IPS DF 6.9 (cell line): ENCODE results near the gene HAP1.

Experiments
- DNase-seq: peaks from one replicate; pipeline ENCODE4 v3.0.0-alpha.2; 2013; ENCODE audit warnings: low read depth, low spot score
- H3K27ac ChIP-seq: one replicate; pipeline ENCODE4 v1.5.1; 2013; ENCODE audit warnings: low read length, control low read depth
- H3K27me3 ChIP-seq: 2 replicates; pipeline ENCODE4 v1.6.1; 2013; ENCODE audit warnings: mild to moderate bottlenecking, low read length; ENCODE audit not compliant: control insufficient read depth, insufficient read depth
- H3K36me3 ChIP-seq: 2 replicates; pipeline ENCODE4 v1.6.1; 2013; ENCODE audit warnings: low read length; ENCODE audit not compliant: control insufficient read depth, insufficient read depth
- H3K4me1 ChIP-seq: 2 replicates; pipeline ENCODE4 v1.6.1; 2013; ENCODE audit warnings: low read length; ENCODE audit not compliant: control insufficient read depth, insufficient read depth
- H3K4me3 ChIP-seq: 2 replicates; pipeline ENCODE4 v1.5.1; 2013; ENCODE audit warnings: mild to moderate bottlenecking, low read length
- H3K9me3 ChIP-seq: 2 replicates; pipeline ENCODE4 v1.6.1; 2013; ENCODE audit warnings: low read length, inconsistent platforms; ENCODE audit not compliant: control insufficient read depth, insufficient read depth
- WGBS: extraction: QIAGEN DNeasy Blood & Tissue Kit; methylation state at CpG from one replicate; pipeline ENCODE4 v1.1.7; 2013; ENCODE audit warnings: mixed read lengths, missing lambda C conversion rate; ENCODE audit not compliant: insufficient read length, insufficient coverage; 5-methylcytosine and 5-hydroxymethylcytosine counted together

Gene HAP1

DNA sequence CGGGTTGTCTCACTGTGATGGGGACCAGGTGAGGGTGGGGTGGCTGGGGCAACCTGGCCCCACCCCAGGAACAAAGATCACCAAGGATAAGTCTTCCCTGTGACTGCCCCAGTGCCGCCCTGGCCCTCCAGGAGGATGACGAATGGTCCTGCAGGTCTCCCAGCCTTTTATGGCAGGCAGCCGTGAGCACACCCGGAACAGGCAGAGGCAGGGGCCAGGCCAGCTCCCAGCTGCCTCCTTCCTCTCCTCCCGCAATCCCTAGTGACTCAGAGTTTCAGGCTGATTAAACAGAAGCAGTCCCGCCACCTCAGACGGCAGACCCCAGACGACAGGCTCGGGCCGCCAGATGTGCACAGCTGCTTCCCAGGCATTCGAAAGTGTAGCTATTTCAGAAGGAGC, 38.7 kb upstream of the HAP1 start:
- Histone ChIP-seq H3K27ac (no peak overlapping the region), H3K4me3 (no peak overlapping the region), H3K4me1 (peaks cover 24% of the 10 kb centered on the region), H3K9me3 (no peaks in the 10 kb centered on the region), H3K27me3 (no peaks in the 10 kb centered on the region), H3K36me3 (peaks cover 18% of the 10 kb centered on the region)
- no CpG with 5 or more reads among the region's 12 CpGs for WGBS
- DNase-seq: no peak

DNA sequence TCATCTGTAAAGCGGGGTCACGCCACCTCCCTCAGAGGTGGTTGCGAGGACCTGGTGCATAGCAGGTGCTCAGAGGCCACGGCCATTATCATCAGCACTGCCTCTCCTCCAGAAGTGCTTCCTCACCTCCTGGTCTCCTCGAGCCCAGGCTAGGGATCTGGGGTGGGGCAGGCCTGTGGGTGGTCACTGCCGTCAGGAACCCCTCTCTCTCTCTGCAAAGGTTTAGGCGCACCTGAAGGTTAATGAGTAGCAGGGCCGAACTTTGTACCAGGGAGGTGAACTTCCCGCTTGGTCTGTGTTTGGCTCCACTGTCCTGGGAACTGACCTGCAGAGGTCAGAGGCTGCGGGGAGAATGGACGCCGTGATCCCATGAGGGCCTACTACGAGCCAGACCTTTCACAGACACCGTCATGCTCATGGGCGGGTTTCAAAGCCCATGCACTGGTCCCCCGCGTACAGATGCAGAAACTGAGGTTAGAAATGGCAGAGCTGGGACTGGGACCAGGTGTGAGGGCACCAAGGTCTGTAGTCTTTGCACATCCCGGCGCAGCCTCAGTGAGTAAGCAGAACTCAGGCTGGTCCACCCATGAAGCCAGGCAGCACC, 38.2 kb upstream of the HAP1 start:
- DNase-seq: no peak
- Histone ChIP-seq H3K36me3 (peaks cover 20% of the 10 kb centered on the region), H3K9me3 (no peaks in the 10 kb centered on the region), H3K4me3 (no peak overlapping the region), H3K27me3 (no peaks in the 10 kb centered on the region), H3K27ac (no peak overlapping the region), H3K4me1 (peaks cover 24% of the 10 kb centered on the region)
- WGBS: no CpG with 5 or more reads among the region's 19 CpGs

DNA sequence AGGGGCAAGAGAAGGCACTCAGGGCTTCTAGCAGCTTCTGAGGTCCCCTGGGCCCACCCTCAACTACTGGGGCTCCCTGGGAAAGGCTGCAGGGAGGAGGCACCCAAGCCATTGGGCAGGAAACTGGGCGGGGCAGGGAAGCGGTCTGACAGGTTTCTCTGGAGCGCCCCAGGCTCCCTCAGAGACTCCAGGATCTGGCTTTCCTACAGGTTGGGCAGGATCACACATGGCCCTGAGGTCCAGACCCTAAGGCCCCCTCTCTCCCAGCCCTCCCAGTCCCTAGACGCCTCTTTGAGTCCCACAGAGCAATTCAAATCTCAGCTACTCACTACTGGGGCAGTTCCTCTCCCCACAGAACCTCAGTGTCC, 37.8 kb upstream of the HAP1 start:
- H3K4me3 ChIP-seq: no peak overlapping the region
- no peak for DNase-seq
- H3K4me1 ChIP-seq: peaks cover 22% of the 10 kb centered on the region
- H3K27ac ChIP-seq: no peak overlapping the region
- H3K27me3 ChIP-seq: no peaks in the 10 kb centered on the region
- H3K9me3 ChIP-seq: no peaks in the 10 kb centered on the region
- H3K36me3 ChIP-seq: peaks cover 24% of the 10 kb centered on the region
- no CpG with 5 or more reads among the region's 4 CpGs for WGBS

DNA sequence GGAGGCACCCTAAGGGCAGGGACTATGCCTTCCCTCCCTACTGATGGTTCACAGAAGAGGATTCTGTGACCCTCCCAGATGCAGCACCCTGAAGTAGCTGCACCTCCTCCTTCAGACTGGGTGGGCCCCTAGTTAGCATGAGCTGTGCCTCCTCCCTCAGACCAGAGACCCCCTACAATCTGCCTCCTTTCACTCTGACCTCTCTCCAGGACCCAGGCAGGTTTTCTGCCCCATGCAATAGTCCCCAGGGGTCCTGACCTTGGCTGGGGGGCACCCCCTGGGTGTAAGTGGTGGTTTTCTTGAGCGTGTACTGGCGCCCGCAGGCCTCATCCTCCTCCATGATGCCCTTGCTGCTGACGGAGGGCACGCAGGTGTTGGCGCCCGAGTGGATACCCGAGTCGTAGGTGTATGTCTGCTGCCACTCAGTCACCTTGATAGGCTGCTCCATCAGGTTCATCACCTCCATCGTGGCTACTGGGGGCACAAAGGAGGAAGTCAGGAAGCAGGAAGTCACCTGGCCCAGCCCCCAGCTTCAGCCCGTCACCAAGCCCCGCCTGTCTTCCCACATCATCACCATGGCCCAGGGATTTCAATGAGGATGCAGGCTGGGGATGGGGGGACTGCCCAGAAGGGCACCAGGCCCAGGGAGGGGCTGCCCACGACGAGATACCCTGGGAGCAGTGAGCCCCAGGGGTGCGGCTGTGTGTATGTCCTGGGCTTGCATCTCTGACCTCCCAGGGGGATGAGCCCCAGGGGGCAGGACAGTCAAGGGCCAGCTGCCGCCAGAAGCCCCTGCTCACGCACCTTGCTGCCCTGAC, 37.2 kb upstream of the HAP1 start:
- H3K4me1 ChIP-seq: peaks cover 20% of the 10 kb centered on the region
- WGBS: no CpG with 5 or more reads among the region's 17 CpGs

DNA sequence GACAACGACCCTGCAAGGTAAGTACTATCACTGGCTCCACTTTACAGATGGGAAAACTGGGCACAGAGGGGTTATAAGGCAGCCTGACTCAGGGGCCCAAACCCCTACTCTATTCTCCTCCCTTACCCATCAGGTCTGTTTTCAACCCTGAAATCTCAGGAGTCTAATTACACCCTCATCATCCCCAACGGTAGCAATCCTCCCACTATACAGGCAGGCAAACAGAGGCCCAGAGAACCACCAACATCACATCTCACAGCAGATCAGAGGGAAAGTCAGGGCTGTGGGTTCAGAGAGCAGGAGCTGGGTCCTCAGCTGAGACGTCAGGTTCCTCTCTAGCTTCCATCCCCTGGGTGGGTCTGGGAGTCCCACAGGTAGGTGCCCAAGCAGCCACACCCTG, 35.5 kb upstream of the HAP1 start:
- Histone ChIP-seq H3K4me1 (peaks cover 17% of the 10 kb centered on the region), H3K4me3 (no peak overlapping the region), H3K27ac (no peak overlapping the region), H3K27me3 (no peaks in the 10 kb centered on the region), H3K36me3 (peaks cover 25% of the 10 kb centered on the region), H3K9me3 (no peaks in the 10 kb centered on the region)
- no peak for DNase-seq
- WGBS: no CpG with 5 or more reads among the region's 3 CpGs

More for the DNA sequence above, 37.2 kb upstream of the HAP1 start:
- no peaks in the 10 kb centered on the region for H3K27me3 ChIP-seq
- H3K36me3 ChIP-seq: peaks cover 25% of the 10 kb centered on the region
- DNase-seq: no peak
- no peak overlapping the region for H3K4me3 ChIP-seq
- H3K27ac ChIP-seq: no peak overlapping the region
- no peaks in the 10 kb centered on the region for H3K9me3 ChIP-seq

DNA sequence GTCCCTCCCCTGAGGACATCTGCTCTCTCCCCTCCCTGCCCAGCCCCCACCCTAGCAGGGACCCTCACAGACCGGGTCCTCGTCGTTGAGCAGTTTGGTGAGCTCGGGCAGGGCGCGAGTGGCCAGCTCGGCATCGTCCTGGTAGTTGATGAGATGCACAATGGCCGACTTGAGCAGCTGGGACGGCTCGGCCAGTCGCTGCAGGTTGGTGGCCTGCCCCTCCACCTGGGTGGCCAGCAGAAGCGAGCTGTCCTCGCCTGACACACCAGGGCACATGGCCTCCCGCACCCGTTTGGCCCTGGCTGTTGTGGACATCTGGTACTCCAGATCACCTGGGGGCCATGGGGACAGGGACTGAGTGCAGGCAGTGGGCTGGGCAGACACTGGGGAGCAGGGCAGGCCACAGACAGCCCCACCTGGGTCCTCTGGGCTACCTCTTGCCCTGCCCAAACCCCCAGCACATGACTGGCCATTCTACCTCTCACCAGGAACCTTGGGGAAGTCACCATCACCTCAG, 35.0 kb upstream of the HAP1 start:
- no CpG with 5 or more reads among the region's 16 CpGs for WGBS
- H3K4me3 ChIP-seq: no peak overlapping the region
- no peak for DNase-seq
- peaks cover 15% of the 10 kb centered on the region for H3K4me1 ChIP-seq
- H3K27me3 ChIP-seq: no peaks in the 10 kb centered on the region
- H3K36me3 ChIP-seq: peaks cover 31% of the 10 kb centered on the region
- no peaks in the 10 kb centered on the region for H3K9me3 ChIP-seq
- H3K27ac ChIP-seq: no peak overlapping the region

DNA sequence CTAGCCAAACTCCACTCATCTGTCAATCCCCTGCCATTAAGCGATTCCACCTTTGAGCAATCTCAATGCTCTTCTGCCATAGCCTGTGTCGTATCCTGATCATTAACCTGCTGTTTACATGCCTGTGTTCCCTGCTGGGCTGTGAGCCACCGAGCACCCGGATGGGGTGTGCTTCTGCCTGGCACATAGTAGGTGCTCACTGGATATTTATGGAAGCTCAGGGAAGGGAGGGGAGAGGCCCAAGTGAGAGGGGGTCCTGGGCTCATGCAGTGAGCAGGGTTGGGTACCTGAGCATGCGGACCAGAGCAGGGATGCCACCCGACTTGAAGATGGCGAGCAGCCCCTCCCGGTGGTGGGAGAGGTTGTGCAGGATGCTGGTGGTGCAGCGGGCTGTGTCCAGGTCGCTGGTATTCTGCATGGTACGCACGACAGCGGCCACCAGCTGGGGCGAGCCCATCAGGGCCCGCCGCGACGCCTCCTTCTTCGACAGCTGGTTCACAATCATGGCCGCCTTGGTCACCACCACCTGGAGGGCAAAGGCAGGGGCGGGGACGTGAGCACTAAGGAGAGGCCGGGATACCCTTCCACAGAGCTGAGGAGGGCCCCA, 34.3 kb upstream of the HAP1 start:
- no peak overlapping the region for H3K27ac ChIP-seq
- H3K9me3 ChIP-seq: no peaks in the 10 kb centered on the region
- no peak overlapping the region for H3K4me3 ChIP-seq
- DNase-seq: no peak
- no CpG with 5 or more reads among the region's 23 CpGs for WGBS
- no peaks in the 10 kb centered on the region for H3K27me3 ChIP-seq
- peaks cover 34% of the 10 kb centered on the region for H3K36me3 ChIP-seq
- peaks cover 14% of the 10 kb centered on the region for H3K4me1 ChIP-seq

DNA sequence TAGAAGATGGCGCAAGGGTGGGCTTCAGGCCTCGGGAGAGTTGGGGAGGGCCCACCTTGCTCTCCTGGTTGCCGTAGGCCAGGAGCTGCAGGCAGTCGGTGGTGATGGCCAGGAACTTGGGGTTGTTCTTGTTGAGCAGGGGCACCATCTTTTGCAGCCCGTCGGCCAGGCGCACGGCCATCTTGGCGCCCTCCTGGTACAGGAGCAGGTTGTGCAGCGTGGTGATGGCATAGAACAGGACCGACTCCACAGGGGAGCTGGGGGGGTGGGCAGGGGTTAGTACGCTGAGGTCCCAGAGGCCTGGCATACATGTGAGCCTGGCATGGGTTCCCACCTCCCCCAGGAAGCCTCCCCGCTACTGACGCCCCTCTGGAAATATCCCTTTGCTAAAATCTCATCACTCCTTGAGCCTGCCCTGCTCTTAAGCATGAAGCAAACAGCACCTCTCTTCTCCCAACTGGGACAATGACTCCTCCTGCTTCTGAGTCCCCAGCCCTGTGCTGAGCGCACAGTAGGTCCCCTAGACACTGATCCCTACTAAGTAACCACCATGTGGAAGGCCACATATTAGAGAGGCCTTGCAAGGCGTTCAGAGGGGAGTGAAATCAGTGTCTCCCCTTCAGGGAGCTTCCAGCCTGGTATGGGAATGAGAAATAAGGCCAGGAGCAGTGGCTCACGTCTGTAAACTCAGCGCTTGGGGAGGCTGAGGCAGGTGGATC, 33.0 kb upstream of the HAP1 start:
- Histone ChIP-seq H3K27ac (no peak overlapping the region), H3K9me3 (no peaks in the 10 kb centered on the region), H3K27me3 (no peaks in the 10 kb centered on the region), H3K36me3 (peaks cover 46% of the 10 kb centered on the region), H3K4me1 (peaks cover 5% of the 10 kb centered on the region), H3K4me3 (no peak overlapping the region)
- no peak for DNase-seq
- WGBS: no CpG with 5 or more reads among the region's 18 CpGs

DNA sequence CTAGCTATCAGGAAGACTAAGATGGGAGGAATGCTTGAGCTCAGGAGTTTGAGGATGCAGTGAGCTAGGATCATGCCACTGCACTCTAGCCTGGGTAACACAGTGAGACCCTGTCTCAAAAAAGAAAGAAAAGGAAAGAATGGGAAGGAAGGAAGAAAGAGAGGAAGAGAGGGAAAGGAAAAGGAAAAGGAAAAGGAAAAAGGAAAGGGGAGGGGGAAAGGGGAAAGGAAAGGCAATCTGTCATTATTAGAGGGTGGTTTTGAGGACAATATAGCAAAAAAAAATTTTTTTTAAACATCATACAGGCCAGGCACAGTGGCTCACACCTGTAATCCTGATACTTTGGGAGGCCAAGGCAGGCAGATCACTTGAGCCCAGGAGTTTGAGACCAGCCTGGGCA, 31.7 kb upstream of the HAP1 start:
- Histone ChIP-seq H3K4me1 (no peaks in the 10 kb centered on the region), H3K27me3 (no peaks in the 10 kb centered on the region), H3K9me3 (no peaks in the 10 kb centered on the region), H3K27ac (no peak overlapping the region), H3K36me3 (peaks cover 48% of the 10 kb centered on the region), H3K4me3 (no peak overlapping the region)
- DNase-seq: no peak

DNA sequence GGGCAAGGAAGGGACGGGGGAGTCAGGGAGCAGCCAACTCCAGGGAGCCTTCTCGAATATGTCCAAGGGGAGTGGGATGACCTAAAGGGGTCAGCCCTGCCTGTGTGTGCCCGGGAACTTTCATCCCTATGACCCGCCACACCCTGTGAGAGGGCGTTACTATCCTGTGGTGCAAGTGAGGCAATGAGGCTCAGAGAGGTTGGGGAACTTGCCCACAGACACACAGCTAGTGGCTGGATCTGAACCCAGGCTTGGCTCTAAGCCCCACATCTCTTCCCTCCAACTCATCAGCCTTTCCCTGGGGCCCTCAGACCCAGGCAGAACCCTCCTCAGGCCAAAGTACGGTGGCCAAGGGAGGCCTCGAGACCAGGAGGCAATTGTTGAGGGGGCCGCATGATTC, 28.9 kb upstream of the HAP1 start:
- Histone ChIP-seq H3K36me3 (peaks cover 47% of the 10 kb centered on the region), H3K27ac (no peak overlapping the region)
- WGBS: no CpG with 5 or more reads among the region's 8 CpGs

More for the DNA sequence above, 28.9 kb upstream of the HAP1 start:
- Histone ChIP-seq H3K27me3 (no peaks in the 10 kb centered on the region), H3K4me3 (no peak overlapping the region), H3K4me1 (no peaks in the 10 kb centered on the region), H3K9me3 (no peaks in the 10 kb centered on the region)
- DNase-seq: no peak
